HEK293T (cell line): Measurements from ENCODE around the gene INHBC.

Source experiments
- ARNT ChIP-seq: fragments of 450-650 bp; IDR thresholded peaks from 2 replicates; pipeline ENCODE4 v1.6.1; 2017; ENCODE audit warnings: mild to moderate bottlenecking
- BHLHE40 ChIP-seq: fragments of 450-650 bp; IDR thresholded peaks from 2 replicates; pipeline ENCODE4 v1.6.1; 2016; ENCODE audit warnings: mild to moderate bottlenecking, moderate library complexity, borderline replicate concordance
- ELF4 ChIP-seq: fragments of 450-650 bp; IDR thresholded peaks from 2 replicates; pipeline ENCODE4 v1.6.1; 2017; ENCODE audit warnings: antibody characterized with exemption
- FOXA1 ChIP-seq: fragments of 450-650 bp; IDR thresholded peaks from 2 replicates; pipeline ENCODE4 v1.6.1; 2016; ENCODE audit warnings: mild to moderate bottlenecking
- FOXK2 ChIP-seq: fragments of 450-650 bp; IDR thresholded peaks from 2 replicates; pipeline ENCODE4 v1.6.1; 2016; ENCODE audit warnings: mild to moderate bottlenecking
- HDGF ChIP-seq: fragments of 450-650 bp; IDR thresholded peaks from 2 replicates; pipeline ENCODE4 v1.6.1; 2017; ENCODE audit warnings: antibody characterized with exemption, borderline replicate concordance
- L3MBTL2 ChIP-seq: fragments of 450-650 bp; conservative IDR thresholded peaks from 2 replicates; pipeline ENCODE4 v1.6.1; 2016; ENCODE audit warnings: mild to moderate bottlenecking
- LEF1 ChIP-seq: fragments of 450-650 bp; IDR thresholded peaks from 2 replicates; pipeline ENCODE4 v1.6.1; 2017; ENCODE audit warnings: mild to moderate bottlenecking, borderline replicate concordance
- PKNOX1 ChIP-seq: fragments of 450-650 bp; IDR thresholded peaks from 2 replicates; pipeline ENCODE4 v1.6.1; 2016
- TARDBP ChIP-seq: fragments of 450-650 bp; IDR thresholded peaks from 2 replicates; pipeline ENCODE4 v1.6.1; 2016

- TF ChIP-seq FOXA1 (no peak), BHLHE40 (no peak), LEF1 (no peak), TARDBP (no peak), L3MBTL2 (no peak), PKNOX1 (no peak), FOXK2 (no peak), ELF4 (no peak), HDGF (no peak), ARNT (no peak)
Measured at GRCh38 chr12:57479043-57479375, 44.4 kb downstream of the INHBC start.
